ENCODE data around the gene CLCN7.

CLCN7 gene

GRCh38 chr16:1446296-1447080 lies 28.3 kb downstream of the CLCN7 start:
- TF ChIP-seq CTCF (IDR thresholded peaks at IDR 0.05; ENCODE audit: insufficient read depth, low read length, poor library complexity, severe bottlenecking): no peak
- Histone ChIP-seq H3K36me3 (ENCODE audit: control insufficient read depth, insufficient read depth, low read length) (peaks cover 9% of the 10 kb centered on the region), H3K27me3 (replicated peaks; ENCODE audit: control insufficient read depth, insufficient read depth, low read length) (no peaks in the 10 kb centered on the region)

DNA sequence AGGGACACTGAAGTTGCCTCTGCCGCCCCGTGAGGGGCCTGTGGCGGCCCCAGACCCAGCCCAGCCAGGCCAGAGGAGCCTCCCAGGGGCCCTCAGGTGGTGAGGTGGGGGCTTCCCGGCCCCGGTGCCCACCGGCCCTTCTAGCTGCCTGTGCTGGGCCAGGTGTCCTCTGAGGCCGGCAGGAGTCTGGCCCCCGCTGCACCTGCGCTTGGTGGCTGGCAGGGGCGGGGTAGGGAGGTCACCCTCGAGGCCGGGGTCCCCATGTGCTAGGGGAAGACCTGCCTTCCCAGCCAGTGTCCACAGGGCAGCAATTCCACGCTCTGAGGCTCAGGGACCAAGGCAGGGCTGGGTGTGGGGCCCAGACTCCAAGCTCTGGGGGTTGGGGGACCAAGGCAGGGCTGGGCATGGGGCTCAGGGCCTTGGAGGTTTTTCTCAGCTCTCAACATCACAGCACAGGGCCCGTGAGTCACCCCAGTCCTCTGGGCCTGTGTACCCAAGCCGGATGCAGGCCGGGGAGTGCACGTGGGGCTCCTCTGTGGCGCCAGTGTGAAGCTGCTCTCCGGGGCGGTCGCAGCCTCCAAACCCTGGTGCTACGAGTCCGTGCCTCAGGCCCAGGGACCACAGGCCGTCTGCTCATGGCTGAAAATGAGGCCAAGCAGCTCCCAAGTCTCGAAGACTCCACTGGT lies 29.2 kb downstream of the CLCN7 start:
- no peaks in the 10 kb centered on the region for H3K27me3 ChIP-seq (replicated peaks; ENCODE audit: control insufficient read depth, insufficient read depth, low read length)
- no peak overlapping the region for H3K4me3 ChIP-seq (replicated peaks; ENCODE audit: low read depth, low read length)
- no peak for TF ChIP-seq CTCF (IDR thresholded peaks at IDR 0.05; ENCODE audit: insufficient read depth, low read length, poor library complexity, severe bottlenecking)
- DNase-seq (ENCODE audit: extremely low read depth, insufficient read length): no peak
- peaks cover 7% of the 10 kb centered on the region for H3K36me3 ChIP-seq (ENCODE audit: control insufficient read depth, insufficient read depth, low read length)

More at GRCh38 chr16:1446296-1447080, 28.3 kb downstream of the CLCN7 start:
- no peak for DNase-seq (ENCODE audit: extremely low read depth, insufficient read length)
- H3K4me3 ChIP-seq (replicated peaks; ENCODE audit: low read depth, low read length): no peak overlapping the region

DNA sequence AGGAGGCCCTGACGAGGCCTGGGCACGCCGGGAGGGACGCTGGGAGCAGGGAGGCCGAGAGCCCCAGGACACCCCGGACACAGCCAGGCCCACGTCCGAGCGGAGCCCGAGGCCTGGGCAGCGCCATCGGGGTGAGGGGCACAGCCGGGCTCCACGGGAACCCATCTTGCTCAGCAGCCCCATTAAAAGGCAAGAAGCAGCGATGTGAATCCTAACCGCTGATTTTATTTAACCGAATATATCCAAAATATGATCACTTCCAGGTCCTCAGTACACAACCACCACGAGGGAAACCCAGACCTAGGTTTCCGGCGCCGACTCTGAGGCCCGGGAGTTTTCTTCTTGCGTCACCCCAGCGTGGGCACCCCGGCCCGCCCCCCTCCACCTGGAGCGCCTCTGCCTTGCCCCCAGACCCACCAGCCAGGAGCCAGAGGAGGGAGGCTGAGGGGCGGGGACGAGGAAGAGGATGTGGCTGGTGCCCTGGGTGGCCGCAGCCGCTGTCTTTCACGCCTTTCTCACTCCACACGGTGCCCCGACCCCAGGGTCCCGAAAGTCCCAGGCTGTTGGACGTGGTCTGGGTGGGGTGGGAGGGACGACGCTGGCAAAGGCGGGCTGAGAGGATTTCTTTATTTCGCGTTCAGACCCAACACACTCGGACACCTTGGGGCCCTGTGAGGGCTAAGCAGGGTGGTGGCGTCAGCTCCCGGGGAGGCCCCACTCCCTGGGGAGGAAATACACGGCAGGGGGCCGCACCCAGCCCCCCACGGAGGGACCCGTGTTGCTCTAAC lies 29.9 kb downstream of the CLCN7 start:
- H3K36me3 ChIP-seq (ENCODE audit: control insufficient read depth, insufficient read depth, low read length): peaks cover 7% of the 10 kb centered on the region
- no peak for DNase-seq (ENCODE audit: extremely low read depth, insufficient read length)
- no peak overlapping the region for H3K4me3 ChIP-seq (replicated peaks; ENCODE audit: low read depth, low read length)
- no peaks in the 10 kb centered on the region for H3K27me3 ChIP-seq (replicated peaks; ENCODE audit: control insufficient read depth, insufficient read depth, low read length)
- TF ChIP-seq CTCF (IDR thresholded peaks at IDR 0.05; ENCODE audit: insufficient read depth, low read length, poor library complexity, severe bottlenecking): no peak

GRCh38 chr16:1443980-1444729 lies 30.7 kb downstream of the CLCN7 start, which contains the start of gene CCDC154:
Gene CCDC154 (minus strand): TSS chr16:1444556. CDS start chr16:1444322, 234 bp downstream.
- no peak for TF ChIP-seq CTCF (IDR thresholded peaks at IDR 0.05; ENCODE audit: insufficient read depth, low read length, poor library complexity, severe bottlenecking)
- DNase-seq (ENCODE audit: extremely low read depth, insufficient read length): no peak
- peaks cover 6% of the 10 kb centered on the region for H3K36me3 ChIP-seq (ENCODE audit: control insufficient read depth, insufficient read depth, low read length)
- no peaks in the 10 kb centered on the region for H3K27me3 ChIP-seq (replicated peaks; ENCODE audit: control insufficient read depth, insufficient read depth, low read length)
- no peak within 1 kb of the TSS for H3K4me3 ChIP-seq (replicated peaks; ENCODE audit: low read depth, low read length)

DNA sequence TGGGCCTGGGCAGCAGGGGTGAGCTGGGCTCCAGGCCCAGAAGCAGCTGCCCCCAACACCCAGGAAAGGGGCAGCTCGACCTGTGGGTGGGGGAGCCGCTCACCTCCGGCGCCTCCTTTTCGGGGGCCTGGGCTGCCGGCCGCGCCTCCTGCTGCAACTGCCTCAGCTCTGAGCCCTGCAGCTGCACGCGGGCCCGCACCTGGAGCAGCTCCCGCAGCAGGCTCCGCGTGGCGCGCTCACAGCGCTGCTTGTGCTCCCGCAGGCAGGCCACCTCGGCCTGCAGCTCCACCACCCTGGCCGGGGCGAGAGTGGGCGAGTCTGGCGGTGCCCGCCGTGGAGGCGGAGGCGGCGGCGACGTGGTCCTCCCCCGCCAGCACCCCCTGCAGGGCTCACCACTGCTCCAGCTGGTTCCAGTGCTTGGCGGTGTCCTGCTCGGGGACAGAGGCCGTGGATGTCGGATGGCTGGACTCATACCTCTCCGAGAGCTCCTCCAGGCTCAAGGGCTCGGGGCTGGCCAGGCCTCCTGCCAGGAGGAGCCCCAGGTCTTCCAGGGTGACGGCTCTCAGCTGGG lies 31.3 kb downstream of the CLCN7 start:
- H3K36me3 ChIP-seq (ENCODE audit: control insufficient read depth, insufficient read depth, low read length): peaks cover 3% of the 10 kb centered on the region
- TF ChIP-seq CTCF (IDR thresholded peaks at IDR 0.05; ENCODE audit: insufficient read depth, low read length, poor library complexity, severe bottlenecking): no peak

More for the DNA sequence above, 31.3 kb downstream of the CLCN7 start:
- DNase-seq (ENCODE audit: extremely low read depth, insufficient read length): no peak
- Histone ChIP-seq H3K4me3 (replicated peaks; ENCODE audit: low read depth, low read length) (no peak overlapping the region), H3K27me3 (replicated peaks; ENCODE audit: control insufficient read depth, insufficient read depth, low read length) (no peaks in the 10 kb centered on the region)
